ENCODE measurements around the gene MRO. TPM values are rescaled to one million over a fixed set of nuclear protein-coding genes. Genes with fewer than 3 reads are reported as not detected.
A peak's percentile ranks its signal among the peaks of the same experiment; 100 is the strongest.

The MRO gene
- not detected for total RNA-seq

DNA sequence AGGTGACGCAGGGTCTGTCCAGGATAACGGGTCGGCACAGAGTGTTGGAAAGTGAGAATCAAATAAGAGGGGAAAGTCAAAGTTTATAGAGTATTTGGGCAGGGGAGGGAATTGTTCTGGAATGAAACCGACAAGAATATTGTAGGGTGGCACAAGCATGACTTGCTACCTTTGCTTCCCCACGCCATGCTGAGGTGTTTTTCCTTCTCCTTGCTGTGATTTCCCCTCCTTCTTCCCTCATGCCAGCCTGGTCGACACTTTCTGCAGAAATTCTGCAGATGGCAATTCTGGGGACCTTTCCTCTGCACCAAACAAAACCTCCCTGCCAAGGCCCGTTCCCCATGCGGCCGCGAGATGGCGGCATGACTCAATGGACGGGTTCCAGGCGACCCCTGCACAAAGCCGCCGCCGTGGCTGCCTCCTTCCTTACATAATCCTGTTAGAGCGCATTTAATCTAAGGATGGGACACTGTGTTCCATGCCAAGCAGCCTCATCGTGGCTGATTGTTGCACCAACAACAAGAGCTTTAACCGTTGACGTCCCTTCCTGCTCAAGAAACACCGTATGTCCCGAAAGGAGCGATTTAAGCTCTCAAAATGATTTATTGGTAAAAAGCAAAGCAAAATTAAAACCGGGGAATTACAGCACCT lies at the start of gene MRO:
Gene MRO (minus strand): TSS at position 289 of the 651 bp plus-strand sequence. CDS start 10,616 bp downstream, outside the sequence.
- Histone ChIP-seq H3K27me3 (no peaks in the 10 kb centered on the region), H3K9me3 (no peaks in the 10 kb centered on the region), H3K4me1 (peaks cover 20% of the 10 kb centered on the region), H3K4me3 (peak within 1 kb of the TSS; percentile 29 to 34), H3K36me3 (no peaks in the 10 kb centered on the region), H3K27ac (peak within 1 kb of the TSS; percentile 20)
- intact Hi-C loops (cut with DNase I), result loop anchor here (10.0 kb wide), 1 partner anchor 235 kb away; no protein-coding TSS in a partner anchor
- TF ChIP-seq POLR2A (IDR thresholded peaks at IDR 0.05) (no peak), POLR2AphosphoS5 (IDR thresholded peaks at IDR 0.05; ENCODE audit: insufficient read depth in 1 of 2, low read depth in 1 of 2) (peak; percentile 61 to 70)
- TF ChIP-seq, protein P1, sequence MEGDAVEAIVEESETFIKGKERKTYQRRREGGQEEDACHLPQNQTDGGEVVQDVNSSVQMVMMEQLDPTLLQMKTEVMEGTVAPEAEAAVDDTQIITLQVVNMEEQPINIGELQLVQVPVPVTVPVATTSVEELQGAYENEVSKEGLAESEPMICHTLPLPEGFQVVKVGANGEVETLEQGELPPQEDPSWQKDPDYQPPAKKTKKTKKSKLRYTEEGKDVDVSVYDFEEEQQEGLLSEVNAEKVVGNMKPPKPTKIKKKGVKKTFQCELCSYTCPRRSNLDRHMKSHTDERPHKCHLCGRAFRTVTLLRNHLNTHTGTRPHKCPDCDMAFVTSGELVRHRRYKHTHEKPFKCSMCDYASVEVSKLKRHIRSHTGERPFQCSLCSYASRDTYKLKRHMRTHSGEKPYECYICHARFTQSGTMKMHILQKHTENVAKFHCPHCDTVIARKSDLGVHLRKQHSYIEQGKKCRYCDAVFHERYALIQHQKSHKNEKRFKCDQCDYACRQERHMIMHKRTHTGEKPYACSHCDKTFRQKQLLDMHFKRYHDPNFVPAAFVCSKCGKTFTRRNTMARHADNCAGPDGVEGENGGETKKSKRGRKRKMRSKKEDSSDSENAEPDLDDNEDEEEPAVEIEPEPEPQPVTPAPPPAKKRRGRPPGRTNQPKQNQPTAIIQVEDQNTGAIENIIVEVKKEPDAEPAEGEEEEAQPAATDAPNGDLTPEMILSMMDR (IDR thresholded peaks at IDR 0.05), result peak; percentile 55 to 93 (median 83)
- no peak for DNase-seq (ENCODE audit: extremely low spot score in 2 of 2)

DNA sequence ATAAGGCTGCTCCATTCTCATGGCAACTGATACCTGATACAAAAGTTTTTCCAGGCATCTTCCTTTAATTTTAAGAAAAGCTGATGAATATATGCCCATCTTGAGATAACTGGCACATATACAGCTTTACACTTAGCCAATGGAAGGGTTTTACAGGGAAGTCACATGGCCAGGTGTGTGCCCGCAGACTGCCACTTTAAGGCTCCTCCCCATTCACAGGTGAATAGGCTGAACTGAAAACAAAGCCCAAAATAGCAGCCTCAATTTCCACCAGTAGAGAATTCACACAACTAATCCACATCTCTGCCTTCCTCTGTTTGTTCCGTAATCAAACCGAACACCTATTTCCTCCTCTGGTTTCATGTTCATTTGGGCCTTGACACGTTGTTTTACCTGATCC lies 49.3 kb upstream of the MRO start:
- DNase-seq (ENCODE audit: extremely low spot score in 2 of 2), result no peak
- no peak overlapping the region for H3K27ac ChIP-seq
- H3K4me3 ChIP-seq, result no peak overlapping the region
- no peaks in the 10 kb centered on the region for H3K36me3 ChIP-seq
- H3K9me3 ChIP-seq, result no peaks in the 10 kb centered on the region
- intact Hi-C loops (cut with DNase I), result no loop called here
- TF ChIP-seq, protein P1 (IDR thresholded peaks at IDR 0.05), result no peak
- TF ChIP-seq POLR2AphosphoS5 (IDR thresholded peaks at IDR 0.05; ENCODE audit: insufficient read depth in 1 of 2, low read depth in 1 of 2) (no peak), POLR2A (IDR thresholded peaks at IDR 0.05) (no peak)
- no peaks in the 10 kb centered on the region for H3K27me3 ChIP-seq
- H3K4me1 ChIP-seq, result no peaks in the 10 kb centered on the region

DNA sequence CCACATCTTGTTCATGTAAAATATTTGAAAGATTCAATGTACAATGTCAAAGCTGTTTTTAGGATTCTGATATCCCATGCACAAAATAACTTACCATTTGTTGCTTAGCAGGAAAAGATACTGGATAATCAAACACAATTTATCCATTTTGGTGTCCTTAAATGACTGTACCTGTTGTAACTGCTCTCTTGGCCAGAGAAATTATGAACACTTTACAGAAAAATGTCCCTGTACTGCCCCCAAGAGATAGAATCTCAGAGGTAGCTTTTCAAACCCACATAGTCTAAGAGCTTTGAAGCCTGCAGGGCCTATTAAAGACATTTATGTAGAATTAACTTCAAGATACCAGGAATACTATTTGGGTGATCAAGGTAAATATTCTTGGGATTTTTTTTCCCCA lies 46.9 kb upstream of the MRO start:
- Histone ChIP-seq H3K4me1 (no peaks in the 10 kb centered on the region), H3K27me3 (no peaks in the 10 kb centered on the region), H3K36me3 (no peaks in the 10 kb centered on the region), H3K9me3 (no peaks in the 10 kb centered on the region), H3K27ac (no peak overlapping the region), H3K4me3 (no peak overlapping the region)
- DNase-seq (ENCODE audit: extremely low spot score in 2 of 2), result no peak
- intact Hi-C loops (cut with DNase I), result no loop called here
- TF ChIP-seq POLR2A (IDR thresholded peaks at IDR 0.05) (no peak), POLR2AphosphoS5 (IDR thresholded peaks at IDR 0.05; ENCODE audit: insufficient read depth in 1 of 2, low read depth in 1 of 2) (no peak)
- TF ChIP-seq, protein P1 (IDR thresholded peaks at IDR 0.05), result no peak

DNA sequence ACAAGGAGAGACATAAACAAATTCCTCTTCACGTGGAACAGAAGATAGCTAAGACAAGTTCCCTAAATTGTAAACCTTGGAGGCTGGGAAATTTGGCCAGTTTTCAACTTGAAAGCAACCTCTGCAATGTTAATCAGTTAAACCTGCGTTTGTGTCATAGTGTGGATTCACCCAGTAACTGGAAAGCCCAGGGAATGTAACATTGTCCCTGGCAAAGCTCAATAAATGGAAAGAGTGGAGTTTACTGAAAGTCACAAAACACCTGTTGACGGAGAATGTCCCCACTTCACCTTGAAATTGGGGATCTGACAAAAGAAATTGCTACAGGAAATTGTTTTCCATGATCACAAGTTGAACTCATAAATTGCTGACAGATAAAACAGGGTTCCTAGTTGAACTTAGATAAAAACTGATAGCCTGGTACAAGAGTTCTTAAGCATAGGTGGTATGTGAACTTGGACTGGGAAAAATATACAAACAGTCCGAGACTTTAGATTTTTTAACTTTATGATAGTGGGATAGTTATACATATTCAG lies 44.1 kb upstream of the MRO start:
- Histone ChIP-seq H3K4me1 (no peaks in the 10 kb centered on the region), H3K36me3 (no peaks in the 10 kb centered on the region), H3K27ac (no peak overlapping the region), H3K4me3 (no peak overlapping the region), H3K9me3 (no peaks in the 10 kb centered on the region), H3K27me3 (no peaks in the 10 kb centered on the region)
- intact Hi-C loops (cut with DNase I), result no loop called here
- TF ChIP-seq POLR2AphosphoS5 (IDR thresholded peaks at IDR 0.05; ENCODE audit: insufficient read depth in 1 of 2, low read depth in 1 of 2) (no peak), POLR2A (IDR thresholded peaks at IDR 0.05) (no peak)
- TF ChIP-seq, protein P1 (IDR thresholded peaks at IDR 0.05), result no peak
- no peak for DNase-seq (ENCODE audit: extremely low spot score in 2 of 2)

DNA sequence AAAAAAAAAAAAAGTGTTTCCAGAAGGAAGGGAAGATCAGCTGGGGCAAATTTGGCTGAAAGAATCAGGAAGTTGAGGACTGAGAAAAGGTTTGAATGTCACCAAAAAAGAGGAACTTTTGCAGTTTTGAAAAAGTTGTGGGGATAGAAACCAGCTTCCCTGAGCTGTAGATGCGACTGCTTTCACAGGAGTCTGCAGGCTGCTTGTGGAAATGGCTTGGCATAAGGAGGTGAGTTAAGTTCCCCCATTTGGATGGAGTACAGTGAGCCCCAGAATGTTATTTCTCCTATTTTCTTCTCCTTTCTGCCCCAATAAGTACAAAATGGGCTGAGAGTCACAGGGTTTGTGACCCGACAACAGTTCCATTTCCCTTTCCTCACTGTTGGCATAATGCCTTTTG lies 42.6 kb upstream of the MRO start:
- intact Hi-C loops (cut with DNase I), result no loop called here
- TF ChIP-seq, protein P1 (IDR thresholded peaks at IDR 0.05), result no peak
- no peak for TF ChIP-seq POLR2AphosphoS5 (IDR thresholded peaks at IDR 0.05; ENCODE audit: insufficient read depth in 1 of 2, low read depth in 1 of 2)
- TF ChIP-seq POLR2A (IDR thresholded peaks at IDR 0.05), result no peak
- Histone ChIP-seq H3K4me1 (no peaks in the 10 kb centered on the region), H3K27me3 (no peaks in the 10 kb centered on the region), H3K27ac (no peak overlapping the region), H3K36me3 (no peaks in the 10 kb centered on the region), H3K4me3 (no peak overlapping the region), H3K9me3 (no peaks in the 10 kb centered on the region)
- DNase-seq (ENCODE audit: extremely low spot score in 2 of 2), result no peak
